A673 (cell line): ENCODE measurements around the gene LBH. TPM values are rescaled to one million over a fixed set of nuclear protein-coding genes. Genes with fewer than 3 reads are reported as not detected.

Experiments used
- BruUV-seq: library from RNA; stranded (reverse); fragments of 400-500 nt; replicated peaks from 2 replicates; lab custom pipeline; 2021; lab: Mats Ljungman, UMichigan
- CTCF ChIA-PET: fragments of 300-600 bp; sonication (Branson Sonifier 250); formaldehyde crosslinking; loops from one replicate; lab custom pipeline; 2022; ENCODE audit warnings: antibody characterized with exemption; lab: Charles Lee
- POLR2A ChIA-PET: fragments of 300-600 bp; sonication (Branson Sonifier 250); formaldehyde crosslinking; loops from one replicate; lab custom pipeline; 2022; ENCODE audit warnings: antibody characterized with exemption; ENCODE audit not compliant: low non-redundant PET; lab: Charles Lee
- DNase-seq: peaks from one replicate; pipeline ENCODE4 v3.0.0-alpha.2; 2015; ENCODE audit warnings: low spot score
- H3K27ac ChIP-seq: fragments of 200-600 bp; sonication (generic); 2 replicates; pipeline ENCODE4 v1.5.1; 2016; ENCODE audit warnings: mixed run types, low read depth, mild to moderate bottlenecking, mixed read lengths, antibody characterized with exemption, low read length; ENCODE audit not compliant: poor library complexity, severe bottlenecking
- H3K27me3 ChIP-seq: fragments of 200-600 bp; sonication (generic); replicated peaks from 2 replicates; pipeline ENCODE4 v1.6.1; 2017; ENCODE audit warnings: mixed run types, low read depth, mild to moderate bottlenecking, mixed read lengths, antibody characterized with exemption, low read length; ENCODE audit not compliant: insufficient read depth, poor library complexity
- H3K36me3 ChIP-seq: fragments of 200-600 bp; sonication (generic); 2 replicates; pipeline ENCODE4 v1.6.1; 2016; ENCODE audit warnings: mixed run types, mild to moderate bottlenecking, mixed read lengths, antibody characterized with exemption, low read length; ENCODE audit not compliant: insufficient read depth, poor library complexity, severe bottlenecking
- H3K4me1 ChIP-seq: fragments of 200-600 bp; sonication (generic); 2 replicates; pipeline ENCODE4 v1.6.1; 2017; ENCODE audit warnings: mixed run types, mild to moderate bottlenecking, mixed read lengths, antibody characterized with exemption, low read length; ENCODE audit not compliant: insufficient read depth, poor library complexity, severe bottlenecking
- H3K4me3 ChIP-seq: fragments of 200-600 bp; sonication (generic); 2 replicates; pipeline ENCODE4 v1.5.1; 2016; ENCODE audit warnings: low read depth, mixed run types, mild to moderate bottlenecking, mixed read lengths, low read length; ENCODE audit not compliant: poor library complexity, severe bottlenecking
- H3K9me3 ChIP-seq: fragments of 200-600 bp; sonication (generic); 2 replicates; pipeline ENCODE4 v1.6.1; 2016; ENCODE audit warnings: mixed run types, low read depth, mild to moderate bottlenecking, mixed read lengths, antibody characterized with exemption, low read length; ENCODE audit not compliant: poor library complexity, severe bottlenecking
- EZH2 ChIP-seq: fragments of 200-600 bp; sonication (generic); IDR thresholded peaks from 2 replicates; pipeline ENCODE4 v1.6.1; 2017; ENCODE audit warnings: borderline replicate concordance, low read depth, mild to moderate bottlenecking, mixed read lengths, antibody characterized with exemption, low read length; ENCODE audit not compliant: poor library complexity, severe bottlenecking
- intact Hi-C: fragments of 100-400 bp; cut with micrococcal nuclease; formaldehyde crosslinking; loops from one replicate; pipeline ENCODE4 v1.10.0; 2022; ENCODE audit not compliant: unreplicated experiment
- total RNA-seq: library from RNA; stranded (reverse); gene quantifications from 2 replicates; pipeline ENCODE4 v1.2.3, GENCODE V29; 2021
- TF ChIP-seq, protein P1 (sequence below): fragments of 300-800, 200-600 bp; sonication (generic); conservative IDR thresholded peaks from 2 replicates; pipeline ENCODE4 v1.5.1; 2017; ENCODE audit warnings: low read depth, mild to moderate bottlenecking, antibody characterized with exemption, low read length, moderate library complexity, mixed read lengths

LBH gene
- total RNA-seq, 1 experiment from 2014 or later, result 140 TPM

DNA sequence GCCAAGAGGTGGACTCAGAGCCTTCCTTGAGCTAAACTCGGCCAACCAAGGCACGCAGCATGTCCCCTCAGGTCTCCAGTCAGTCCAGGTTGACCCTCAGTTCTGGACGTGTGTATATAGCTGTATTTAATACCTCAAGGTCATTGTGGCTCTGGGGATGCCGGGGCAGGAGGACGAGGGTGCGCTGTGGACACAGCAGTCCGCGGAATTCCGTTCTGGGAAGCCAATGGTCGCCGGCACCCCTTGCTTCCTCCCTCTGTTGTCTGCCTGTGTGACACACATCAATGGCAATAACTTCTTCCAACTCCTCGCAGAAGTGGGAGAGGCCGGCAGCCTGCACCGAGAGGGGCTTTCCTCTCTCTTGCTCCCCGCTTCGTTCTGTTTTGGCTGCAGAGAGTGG, 27.7 kb downstream of the LBH start:
- CTCF ChIA-PET, result no interaction called here
- H3K4me1 ChIP-seq, result no peaks in the 10 kb centered on the region
- intact Hi-C loops, result no loop called here
- no peak for TF ChIP-seq EZH2
- TF ChIP-seq, protein P1, sequence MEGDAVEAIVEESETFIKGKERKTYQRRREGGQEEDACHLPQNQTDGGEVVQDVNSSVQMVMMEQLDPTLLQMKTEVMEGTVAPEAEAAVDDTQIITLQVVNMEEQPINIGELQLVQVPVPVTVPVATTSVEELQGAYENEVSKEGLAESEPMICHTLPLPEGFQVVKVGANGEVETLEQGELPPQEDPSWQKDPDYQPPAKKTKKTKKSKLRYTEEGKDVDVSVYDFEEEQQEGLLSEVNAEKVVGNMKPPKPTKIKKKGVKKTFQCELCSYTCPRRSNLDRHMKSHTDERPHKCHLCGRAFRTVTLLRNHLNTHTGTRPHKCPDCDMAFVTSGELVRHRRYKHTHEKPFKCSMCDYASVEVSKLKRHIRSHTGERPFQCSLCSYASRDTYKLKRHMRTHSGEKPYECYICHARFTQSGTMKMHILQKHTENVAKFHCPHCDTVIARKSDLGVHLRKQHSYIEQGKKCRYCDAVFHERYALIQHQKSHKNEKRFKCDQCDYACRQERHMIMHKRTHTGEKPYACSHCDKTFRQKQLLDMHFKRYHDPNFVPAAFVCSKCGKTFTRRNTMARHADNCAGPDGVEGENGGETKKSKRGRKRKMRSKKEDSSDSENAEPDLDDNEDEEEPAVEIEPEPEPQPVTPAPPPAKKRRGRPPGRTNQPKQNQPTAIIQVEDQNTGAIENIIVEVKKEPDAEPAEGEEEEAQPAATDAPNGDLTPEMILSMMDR, result no peak
- H3K36me3 ChIP-seq, result peaks cover 40% of the 10 kb centered on the region
- H3K4me3 ChIP-seq, result no peak overlapping the region
- DNase-seq, result no peak
- H3K27ac ChIP-seq, result no peak overlapping the region
- no TSS peak for BruUV-seq
- peaks cover 6% of the 10 kb centered on the region for H3K9me3 ChIP-seq
- H3K27me3 ChIP-seq, result no peaks in the 10 kb centered on the region
- POLR2A ChIA-PET, result no interaction called here

DNA sequence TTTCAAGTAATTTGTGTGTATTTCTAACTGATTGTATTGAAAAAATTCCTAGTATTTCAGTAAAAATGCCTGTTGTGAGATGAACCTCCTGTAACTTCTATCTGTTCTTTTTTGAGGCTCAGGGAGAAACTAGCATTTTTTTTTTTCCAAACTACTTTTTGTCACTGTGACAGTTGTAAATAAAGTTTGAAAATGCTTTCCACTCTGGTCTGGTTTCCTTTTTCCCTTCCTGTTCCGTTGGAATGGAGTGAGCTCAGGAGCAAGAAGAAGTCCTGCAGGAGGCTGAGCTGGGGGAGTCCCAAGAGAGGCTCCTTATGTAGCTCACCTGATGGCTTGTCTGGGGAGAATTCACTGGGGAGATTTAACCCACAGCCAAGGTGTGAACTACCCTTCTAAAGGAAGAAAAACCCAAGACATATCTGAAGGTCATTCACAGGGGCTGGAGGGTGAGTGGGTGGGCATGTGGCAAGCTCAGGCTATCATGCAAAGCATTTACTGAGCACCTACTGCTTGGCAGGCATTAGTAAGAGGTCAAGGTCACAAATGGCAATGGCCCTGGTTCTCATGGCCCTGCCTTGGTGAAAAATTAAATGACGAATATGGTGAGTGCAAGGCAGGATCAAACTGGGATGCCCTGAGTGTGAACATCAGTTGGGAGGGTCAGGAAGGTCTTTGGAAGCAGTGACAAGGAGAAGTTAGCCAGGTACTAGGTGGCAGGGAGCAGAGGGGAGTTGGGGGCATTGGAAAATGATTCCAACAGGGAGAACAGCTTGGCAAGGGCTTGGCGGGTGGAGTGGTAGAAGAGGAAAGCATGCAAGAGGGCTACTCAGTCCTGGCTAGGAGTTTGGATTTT, 28.7 kb downstream of the LBH start:
- peaks cover 6% of the 10 kb centered on the region for H3K9me3 ChIP-seq
- no peak overlapping the region for H3K4me3 ChIP-seq
- no peaks in the 10 kb centered on the region for H3K27me3 ChIP-seq
- ChIA-PET CTCF (no interaction called here), POLR2A (no interaction called here)
- BruUV-seq, result no TSS peak
- H3K4me1 ChIP-seq, result no peaks in the 10 kb centered on the region
- DNase-seq, result no peak
- intact Hi-C loops, result no loop called here
- peaks cover 40% of the 10 kb centered on the region for H3K36me3 ChIP-seq
- TF ChIP-seq EZH2, result no peak
- TF ChIP-seq, protein P1, result no peak
- no peak overlapping the region for H3K27ac ChIP-seq

- peaks cover 37% of the 10 kb centered on the region for H3K36me3 ChIP-seq
- POLR2A ChIA-PET, result no interaction called here
- no peak overlapping the region for H3K4me3 ChIP-seq
- peaks cover 6% of the 10 kb centered on the region for H3K9me3 ChIP-seq
- intact Hi-C loops, result no loop called here
- CTCF ChIA-PET, result no interaction called here
- H3K27me3 ChIP-seq, result no peaks in the 10 kb centered on the region
- no peak overlapping the region for H3K27ac ChIP-seq
- BruUV-seq, result no TSS peak
- no peaks in the 10 kb centered on the region for H3K4me1 ChIP-seq
- no peak for TF ChIP-seq EZH2
- TF ChIP-seq, protein P1, result no peak
- DNase-seq, result no peak
Measured at GRCh38 chr2:30260941-30261340, 29.6 kb downstream of the LBH start.
